Measurements from ENCODE around the gene TRIM7.
"Not testable (repeated sequence)": the region's sequence is repeated elsewhere in the genome, so short reads cannot be mapped to it uniquely, and the experiment has no call there.

Gene TRIM7

DNA sequence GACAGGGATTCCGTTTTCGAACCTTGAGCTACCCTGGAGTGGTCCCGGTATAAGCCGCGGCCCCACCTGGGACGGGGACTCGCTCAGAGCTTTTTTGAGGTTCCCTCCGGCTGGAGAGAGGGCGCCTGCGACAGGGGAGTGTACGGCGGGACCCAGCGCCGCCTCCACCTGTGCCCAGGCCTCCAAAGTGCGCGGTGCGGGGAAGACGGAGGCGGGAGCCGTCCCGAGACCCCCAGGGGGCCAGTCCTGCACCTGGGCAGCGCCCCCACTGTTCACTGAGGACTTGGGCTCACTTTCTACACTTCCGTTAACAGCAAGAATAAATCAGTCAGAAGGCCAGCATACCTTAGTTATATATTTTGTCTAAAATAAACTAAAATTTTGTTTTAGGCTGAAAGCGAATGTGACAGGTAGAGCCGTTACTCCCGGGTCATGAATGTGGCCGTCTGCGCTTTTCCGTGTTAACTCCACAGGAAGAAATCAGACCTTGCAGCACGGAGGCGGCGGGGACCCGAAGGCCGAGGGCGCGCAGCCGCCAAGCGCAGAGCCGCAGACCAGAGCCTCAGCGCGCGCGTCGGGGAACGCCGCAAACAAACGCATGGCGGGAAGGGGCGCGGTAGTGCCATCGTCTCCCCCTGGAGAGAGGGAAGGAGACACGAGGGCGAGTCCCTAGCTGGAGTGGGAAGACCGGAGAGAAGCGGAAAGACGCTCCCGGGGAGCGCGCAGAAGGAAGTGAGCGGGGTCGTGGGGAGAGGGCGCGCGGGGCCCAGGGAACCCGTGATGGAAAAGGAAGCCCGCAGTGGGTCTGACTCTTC, 14.1 kb downstream of the TRIM7 start:
- DNase-seq = peak; percentile 58

DNA sequence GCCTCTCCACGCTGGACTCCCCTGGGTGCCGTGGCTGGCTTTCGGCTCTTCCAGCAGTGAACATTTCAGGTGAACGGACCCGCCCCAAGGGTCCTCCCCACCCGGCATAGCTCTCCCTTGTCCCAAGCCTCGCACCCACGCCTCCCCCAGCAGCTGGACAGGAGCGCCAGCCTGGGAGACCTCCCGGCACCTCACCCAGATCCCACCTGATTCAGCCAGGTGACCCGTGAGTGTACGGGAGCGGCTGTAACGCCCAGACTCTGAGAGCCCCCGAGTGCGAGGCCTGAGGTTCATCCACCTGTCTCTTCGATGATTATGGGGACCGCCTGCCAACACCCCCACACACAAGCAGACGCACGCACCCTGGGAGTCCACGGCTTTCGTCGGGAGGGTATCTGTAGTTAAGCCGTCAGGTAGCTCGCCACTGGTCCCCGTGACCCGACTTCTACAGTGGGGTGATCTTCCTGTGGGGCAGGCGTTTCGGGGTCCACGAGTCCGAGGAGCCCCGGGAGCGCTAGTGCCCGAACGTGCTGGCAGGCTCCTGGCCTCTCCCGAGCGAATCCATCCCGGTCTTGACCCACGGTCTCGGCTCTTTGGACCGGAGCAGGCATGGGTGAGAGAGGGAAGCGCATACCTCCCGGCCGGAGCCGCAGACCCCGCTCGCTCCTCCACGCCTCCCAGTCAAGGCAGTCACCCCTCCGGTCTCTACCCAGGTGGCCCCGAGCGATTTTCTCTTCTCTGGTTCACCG, 14.9 kb downstream of the TRIM7 start:
- peak; percentile 45 for DNase-seq

GRCh38 chr5:181189363-181189961, 15.5 kb downstream of the TRIM7 start:
- DNase-seq = peak; percentile 72

DNA sequence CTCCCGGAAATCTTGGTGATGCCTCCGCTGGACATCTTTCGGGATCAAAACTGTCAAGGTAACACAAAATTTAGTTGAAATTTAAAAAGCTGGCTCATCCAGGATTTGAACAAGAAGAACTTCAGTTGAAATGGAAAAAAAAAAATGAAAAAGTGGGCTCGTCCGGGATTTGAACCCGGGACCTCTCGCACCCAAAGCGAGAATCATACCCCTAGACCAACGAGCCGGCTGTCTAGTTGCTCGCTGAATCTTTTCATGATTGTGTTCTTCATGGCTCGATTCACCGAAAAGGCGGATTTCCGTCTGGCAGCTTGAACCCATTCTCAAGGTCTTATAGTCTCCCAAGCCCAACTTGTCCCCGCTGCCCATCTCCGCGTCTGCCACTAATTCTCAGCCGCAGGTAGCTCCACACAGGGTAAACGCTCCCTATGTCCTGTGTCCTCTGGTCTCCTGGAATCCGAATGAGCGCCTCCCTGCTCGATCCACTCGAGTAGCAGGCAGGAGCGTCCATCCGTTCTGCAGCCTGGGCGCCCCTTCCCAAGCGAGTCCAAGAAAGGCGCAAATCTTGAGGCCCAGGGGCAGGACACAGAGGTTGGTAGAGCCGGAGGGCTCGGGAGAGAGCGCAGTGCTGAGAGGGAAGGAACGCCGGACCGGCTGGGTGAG, 16.2 kb downstream of the TRIM7 start:
- DNase-seq = peak; percentile 89

GRCh38 chr5:181187500-181188213, 17.3 kb downstream of the TRIM7 start:
- peak; percentile 68 for DNase-seq

- DNase-seq = no peak
Measured at GRCh38 chr5:181186986-181187499, 18.0 kb downstream of the TRIM7 start.

GRCh38 chr5:181186022-181186421, 19.0 kb downstream of the TRIM7 start:
- no peak for DNase-seq

GRCh38 chr5:181185560-181185959, 19.4 kb downstream of the TRIM7 start:
- no peak for DNase-seq

- DNase-seq = no peak
Measured at GRCh38 chr5:181184845-181185216, 20.2 kb downstream of the TRIM7 start.

GRCh38 chr5:181182651-181183050, 22.3 kb downstream of the TRIM7 start:
- no peak for DNase-seq

DNA sequence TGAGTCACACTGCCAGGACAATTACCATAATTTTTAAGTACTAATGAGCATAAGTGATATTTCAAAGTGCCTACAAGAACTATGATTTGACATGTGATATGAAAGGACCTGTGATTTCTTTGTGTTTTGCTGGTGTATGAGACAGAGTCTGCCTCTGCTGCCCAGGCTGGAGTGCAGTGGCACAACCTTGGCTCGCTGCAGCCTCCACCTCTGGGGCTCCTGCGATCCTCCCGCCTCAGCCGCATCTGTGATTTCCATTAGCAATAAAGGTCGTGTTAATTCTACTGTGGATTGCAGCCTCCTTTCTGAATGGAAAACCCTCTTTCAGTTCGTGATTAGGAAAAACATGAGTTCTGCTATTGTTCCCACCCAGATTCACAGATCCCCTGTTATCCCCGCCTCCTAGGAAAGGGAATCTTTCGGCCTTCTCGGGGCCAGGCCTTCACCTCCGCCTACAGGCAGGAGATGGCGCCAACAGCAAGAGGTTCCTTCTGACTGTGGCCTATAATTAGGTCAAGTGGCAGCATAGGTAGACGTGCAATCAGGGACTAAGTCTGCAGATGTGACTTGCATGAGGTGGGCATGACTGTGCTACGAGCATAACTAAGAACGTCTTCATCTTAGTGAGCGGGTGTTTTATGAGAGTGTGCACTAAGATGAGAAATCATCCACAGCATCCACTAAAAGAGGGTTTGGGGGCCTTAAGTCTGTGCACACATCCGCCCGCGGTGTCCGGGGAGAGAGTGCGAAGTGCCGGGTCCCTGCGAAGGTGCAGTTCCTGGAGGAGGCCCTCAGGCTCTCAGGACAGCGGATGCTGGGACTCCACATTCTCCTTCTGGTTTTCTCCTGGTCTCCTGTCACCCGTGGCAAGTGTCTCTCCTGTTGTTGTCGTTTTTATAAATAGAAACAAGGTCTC, 23.1 kb downstream of the TRIM7 start:
- DNase-seq = peak; percentile 82

DNA sequence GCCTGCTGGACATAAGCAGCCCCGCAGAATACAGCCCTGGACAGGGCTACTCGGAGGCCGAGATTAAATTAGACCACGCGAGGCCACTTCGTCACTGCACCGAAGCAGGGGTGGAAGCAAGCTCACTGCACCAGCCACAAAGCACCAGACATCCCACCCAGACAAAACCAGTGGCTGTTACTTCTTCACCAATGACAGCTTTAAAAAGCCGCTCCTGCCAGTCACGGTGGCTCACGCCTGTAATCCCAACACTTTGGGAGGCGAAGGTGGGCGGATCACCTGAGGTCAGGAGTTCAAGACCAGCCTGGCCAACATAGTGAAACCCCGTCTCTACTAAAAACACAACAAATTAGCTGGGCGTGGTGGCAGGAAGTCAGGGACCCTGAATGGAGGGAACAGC, 27.4 kb downstream of the TRIM7 start:
- DNase-seq = not testable (repeated sequence)

- DNase-seq = no peak
Measured at GRCh38 chr5:181176254-181176952, 28.6 kb downstream of the TRIM7 start.

GRCh38 chr5:181173420-181174342, 31.3 kb downstream of the TRIM7 start:
- peak; percentile 63 for DNase-seq

DNA sequence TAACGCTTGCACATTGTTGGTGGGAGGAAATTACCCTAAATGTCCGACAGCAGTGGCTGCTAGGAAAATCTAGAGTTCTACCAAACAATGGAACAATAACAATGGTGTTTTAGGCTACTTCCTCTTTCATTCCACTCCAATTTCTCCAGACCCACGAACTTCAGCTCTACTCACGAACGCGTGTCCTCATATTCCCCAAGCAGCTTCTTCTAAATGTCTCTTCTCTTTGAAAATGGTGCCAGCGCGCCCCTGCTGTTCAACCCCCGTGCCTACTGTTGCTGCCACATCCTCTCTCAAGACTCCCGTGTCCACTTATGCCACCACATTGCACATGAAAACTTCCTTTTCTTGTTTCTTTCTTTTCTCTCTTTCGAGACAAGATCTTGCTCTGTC, 32.0 kb downstream of the TRIM7 start:
- DNase-seq = peak; percentile 39

DNA sequence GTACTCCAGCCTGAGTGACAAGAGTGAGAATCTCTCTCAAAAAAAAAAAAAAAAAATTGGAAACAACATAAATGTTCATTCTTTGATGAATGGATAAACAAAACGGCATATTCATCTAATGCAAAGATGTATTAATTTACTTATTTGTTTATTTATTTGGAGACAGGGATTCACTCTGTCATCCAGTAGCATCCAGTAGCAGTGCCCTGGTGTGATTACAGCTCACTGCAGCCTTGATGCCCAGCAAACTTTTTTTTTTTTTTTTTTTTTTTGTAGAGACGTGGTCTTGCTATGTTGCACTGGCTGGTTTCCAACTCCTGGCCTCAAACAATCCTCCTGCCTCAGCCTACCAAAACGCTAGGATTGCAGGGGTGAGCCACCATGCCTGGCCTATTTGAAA, 33.2 kb downstream of the TRIM7 start:
- no peak for DNase-seq

GRCh38 chr5:181170996-181171395, 34.0 kb downstream of the TRIM7 start:
- DNase-seq = no peak

DNA sequence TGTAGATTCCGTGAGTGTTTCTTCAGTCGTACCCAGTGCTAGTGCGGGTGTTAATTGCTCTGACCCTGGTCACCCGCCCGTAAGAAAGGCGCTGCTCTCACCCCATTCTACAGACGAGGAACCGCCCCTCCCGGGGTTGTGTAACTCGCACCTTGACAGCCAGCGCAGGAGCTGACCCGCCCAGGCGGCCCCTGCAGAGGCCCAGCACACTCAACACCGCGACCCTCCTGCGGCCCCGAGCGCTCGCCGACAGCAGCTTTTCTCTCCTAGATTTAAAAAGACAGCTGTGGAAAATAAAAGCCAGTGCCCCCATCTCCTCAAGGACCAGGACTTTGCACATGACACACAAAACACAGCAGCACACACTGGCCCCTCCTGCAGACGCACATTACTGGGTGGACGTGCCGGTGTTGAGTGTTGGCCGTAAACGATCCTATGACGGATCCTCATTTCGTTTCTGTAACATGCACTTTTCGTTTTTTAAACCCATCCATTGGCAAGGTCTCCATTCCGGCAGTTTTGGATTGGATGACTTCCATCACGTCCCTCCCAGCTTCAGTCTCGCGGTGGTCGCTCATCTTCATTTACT, 34.7 kb downstream of the TRIM7 start:
- no peak for DNase-seq
